IPS-NIHi7 (cell line): Measurements from ENCODE around the gene CDON.

ENCODE experiments used
- DNase-seq: peaks from one replicate; pipeline ENCODE4 v3.0.0; 2012; ENCODE audit warnings: mixed read lengths; ENCODE audit errors: extremely low spot score

CDON gene

DNA sequence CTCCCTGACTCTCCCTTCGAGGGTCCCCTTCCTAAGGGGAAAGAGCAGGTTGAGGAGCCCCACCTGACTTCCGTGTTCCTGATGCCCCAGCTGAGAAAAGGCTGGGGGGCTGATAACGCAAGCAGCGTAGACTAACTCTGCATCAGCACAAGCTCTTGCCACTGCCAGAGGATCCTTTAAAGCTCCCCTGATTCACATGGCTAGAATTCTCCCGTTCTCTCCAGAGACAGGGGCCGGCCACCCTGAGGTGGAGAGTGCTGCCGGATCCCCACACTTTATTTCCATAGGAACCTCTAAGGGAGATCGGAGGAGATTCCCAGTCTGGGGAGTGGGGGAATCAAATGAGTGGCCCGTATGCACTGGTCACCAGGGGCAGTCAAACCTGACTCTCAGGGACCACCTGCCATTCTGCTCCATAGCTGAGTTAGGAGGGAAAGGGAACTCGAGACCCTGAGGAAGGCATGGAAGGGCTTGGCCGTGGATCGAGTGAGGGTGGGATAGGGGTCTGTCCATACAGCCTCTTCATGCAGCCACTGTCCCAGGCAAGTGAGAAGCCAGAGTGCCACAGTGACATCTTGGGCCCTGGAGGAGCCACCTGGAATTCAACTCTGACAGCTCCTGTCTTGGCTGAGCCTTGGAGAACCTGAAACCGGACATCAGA lies 118.2 kb downstream of the CDON start:
- DNase-seq: no peak

DNA sequence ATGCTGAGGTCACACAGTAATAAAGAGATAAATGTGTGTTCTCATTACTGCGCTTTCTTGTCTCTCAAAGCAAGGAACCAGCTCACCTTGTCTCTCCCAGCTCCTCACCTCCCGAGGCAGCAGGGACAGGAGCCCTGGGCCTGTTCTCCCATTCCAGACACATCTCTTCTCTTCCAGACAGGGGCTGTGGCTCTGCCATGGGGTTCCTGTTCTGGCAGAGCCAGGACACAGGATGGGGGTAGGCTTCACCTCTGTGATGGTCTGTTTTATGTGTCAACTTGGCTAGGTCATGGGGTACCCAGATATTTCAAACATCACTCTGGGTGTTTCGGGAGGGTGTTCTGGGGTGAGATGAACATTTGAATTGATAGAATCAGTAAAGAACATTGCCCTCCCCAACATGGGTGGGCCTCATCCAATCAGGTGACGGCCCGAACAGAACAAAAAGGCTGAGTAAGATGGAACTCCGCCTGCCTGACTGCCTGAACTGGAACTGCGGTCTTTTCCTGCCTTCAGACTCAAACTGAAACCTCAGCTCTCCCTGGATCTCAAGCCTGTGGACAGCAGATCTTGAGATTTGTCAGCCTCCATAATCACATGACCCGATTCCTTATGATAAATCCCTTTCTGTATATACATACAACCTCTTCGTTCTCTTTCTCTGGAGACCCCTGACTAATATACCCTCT lies 118.9 kb downstream of the CDON start:
- no peak for DNase-seq

DNA sequence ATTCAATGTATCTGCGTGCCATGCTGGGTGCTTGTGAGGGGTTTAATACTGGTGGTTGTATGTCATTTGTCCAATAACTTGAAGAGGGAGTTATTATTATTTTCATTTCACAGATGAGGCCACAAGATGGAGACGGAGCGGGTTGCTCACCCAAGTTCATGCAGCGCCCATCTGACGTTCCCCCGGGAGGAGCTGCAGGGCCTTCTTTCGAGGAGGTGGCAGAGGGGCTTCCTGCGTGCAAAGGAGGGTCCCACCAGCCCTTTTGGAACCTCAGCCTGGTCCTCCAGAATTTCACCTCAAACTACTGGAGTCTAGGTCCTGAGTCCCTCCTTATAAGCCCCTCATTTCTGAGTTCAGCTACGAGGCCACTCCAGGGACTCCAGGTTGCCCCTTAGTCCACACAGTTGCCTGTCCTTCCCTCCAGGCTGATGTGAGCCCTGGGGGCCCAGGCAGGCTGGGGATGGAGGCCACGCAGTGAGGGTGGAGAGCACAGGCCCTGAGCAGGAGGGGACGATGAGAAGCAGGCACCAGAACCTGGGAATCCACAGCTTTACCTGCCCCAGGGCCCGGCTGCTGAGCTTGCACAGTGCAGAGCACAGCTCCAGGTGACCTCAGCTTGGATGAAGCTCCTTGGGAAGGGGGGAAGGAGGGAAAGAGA lies 119.8 kb downstream of the CDON start:
- no peak for DNase-seq

DNA sequence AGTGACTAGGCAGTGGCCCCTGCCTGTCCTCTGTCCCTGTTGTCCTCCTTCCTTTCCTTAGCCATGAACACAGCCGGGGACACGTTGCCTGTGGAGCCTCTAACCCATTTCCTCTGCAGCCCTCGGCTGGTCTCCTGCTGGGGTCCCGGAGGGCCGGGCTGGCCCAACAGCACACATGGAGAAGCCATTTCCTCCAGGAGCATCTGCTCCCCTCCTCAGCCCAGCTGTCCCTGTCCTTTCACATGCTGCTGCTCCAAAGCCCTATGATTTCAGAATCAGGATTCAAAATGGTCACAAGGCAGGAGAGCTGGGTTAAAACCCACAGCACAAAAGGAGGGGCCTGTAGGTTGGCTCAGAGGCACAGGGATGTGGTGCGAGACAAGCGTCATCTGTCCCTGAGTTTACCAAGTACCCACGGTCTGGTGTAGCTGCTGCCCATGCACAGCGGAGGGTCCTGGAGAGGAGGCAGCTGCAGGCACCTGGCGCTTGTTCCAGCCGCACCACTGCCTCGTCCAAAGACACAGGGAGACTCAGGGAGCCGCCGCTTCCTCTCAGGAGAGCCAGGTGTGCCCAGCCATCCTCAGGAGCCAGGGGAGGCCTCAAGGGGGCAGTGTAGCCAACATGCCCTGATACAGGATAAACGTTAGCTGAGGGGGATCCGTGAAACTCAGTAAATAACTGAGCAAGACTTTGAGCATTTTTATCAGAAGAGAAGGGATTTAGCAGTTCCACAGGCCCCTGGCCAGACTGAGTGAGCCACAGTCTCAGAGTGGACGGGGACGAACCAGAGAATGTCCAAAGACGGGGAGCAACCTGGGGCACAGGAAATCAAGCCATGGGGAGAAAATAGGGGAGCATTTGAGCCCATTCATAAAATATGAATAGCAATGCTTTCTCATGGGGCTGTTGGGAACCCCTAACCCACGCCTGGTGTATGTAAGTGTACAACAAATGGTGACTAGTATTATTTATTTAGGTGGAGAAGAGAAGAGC lies 120.8 kb downstream of the CDON start:
- DNase-seq: peak; percentile 91

DNA sequence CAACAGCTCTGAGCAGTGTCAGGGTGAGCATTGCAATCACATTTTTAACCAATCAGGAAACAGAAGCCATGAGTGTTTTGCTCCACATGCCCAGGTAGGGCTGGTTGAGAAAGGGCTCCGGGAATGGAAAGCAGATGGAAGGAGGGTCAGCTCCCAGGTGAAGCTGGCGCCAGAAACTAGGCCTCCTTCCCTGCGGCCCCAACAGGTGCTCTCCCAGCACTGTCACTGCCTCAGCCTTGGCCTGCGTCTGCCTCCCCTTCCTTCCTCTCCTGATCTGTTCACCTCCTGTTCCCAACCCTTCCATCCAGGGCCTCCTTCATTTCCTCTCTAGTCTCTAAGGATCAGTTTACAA lies 121.4 kb downstream of the CDON start:
- DNase-seq: no peak

DNA sequence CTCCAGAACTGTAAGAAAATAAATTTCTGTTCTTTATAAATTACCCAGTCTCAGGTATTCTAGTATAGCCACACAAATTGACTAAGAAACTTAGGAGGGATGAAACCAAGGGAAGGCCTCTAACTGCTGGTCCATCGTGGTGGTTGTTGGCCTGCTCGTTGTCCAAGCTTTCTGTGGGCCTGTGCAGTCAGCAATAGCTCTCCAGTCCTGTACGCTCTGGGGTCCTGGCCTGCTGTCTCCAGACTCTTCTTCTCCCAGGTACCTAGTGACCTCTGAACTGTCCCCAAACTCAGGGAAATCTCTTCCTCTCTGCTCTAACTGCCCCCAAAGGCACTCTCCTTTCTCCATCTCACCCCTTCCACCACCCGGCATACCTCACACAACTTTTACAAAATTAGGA lies 122.5 kb downstream of the CDON start:
- no peak for DNase-seq

DNA sequence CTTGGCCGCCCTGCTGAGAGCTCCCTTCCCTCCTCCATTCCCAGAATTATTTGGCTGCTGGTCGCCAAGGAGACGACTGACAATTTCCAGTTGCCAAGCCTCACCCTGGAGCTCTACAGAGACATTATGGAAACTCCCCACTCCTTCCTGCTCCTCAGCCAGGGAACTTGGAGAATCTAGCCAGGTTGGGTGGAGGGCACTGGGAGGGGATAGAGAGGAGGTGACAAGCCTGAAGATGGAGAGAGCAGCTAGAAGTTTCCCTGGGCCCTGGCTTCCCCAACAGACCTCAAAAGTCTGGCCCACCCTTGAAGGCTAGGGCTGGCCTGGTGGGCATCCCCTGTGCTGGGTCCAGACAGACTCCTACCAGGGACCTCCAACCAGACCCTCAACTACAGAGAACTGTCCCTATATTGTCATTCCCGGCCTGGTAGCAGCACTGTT lies 123.6 kb downstream of the CDON start:
- no peak for DNase-seq

DNA sequence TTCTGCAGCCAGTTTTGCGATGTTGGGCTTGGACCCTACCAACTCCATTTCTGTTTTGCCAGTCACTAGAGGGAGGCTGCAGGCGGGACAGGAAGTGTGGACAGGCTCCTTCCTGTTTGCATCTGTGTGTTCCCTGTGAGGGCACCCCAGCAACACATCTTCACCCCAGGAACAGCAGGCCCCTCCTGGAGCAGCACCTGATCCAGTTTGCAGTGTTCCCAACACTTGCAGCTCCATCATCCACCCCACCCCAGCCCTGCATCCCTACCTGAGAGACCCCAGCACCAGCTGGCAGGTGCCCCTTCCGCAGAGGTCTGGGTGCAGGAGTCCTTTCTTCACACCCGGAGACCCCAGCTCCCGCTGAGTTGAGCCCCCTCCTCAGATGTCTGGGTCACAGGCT lies 124.2 kb downstream of the CDON start:
- DNase-seq: no peak

DNA sequence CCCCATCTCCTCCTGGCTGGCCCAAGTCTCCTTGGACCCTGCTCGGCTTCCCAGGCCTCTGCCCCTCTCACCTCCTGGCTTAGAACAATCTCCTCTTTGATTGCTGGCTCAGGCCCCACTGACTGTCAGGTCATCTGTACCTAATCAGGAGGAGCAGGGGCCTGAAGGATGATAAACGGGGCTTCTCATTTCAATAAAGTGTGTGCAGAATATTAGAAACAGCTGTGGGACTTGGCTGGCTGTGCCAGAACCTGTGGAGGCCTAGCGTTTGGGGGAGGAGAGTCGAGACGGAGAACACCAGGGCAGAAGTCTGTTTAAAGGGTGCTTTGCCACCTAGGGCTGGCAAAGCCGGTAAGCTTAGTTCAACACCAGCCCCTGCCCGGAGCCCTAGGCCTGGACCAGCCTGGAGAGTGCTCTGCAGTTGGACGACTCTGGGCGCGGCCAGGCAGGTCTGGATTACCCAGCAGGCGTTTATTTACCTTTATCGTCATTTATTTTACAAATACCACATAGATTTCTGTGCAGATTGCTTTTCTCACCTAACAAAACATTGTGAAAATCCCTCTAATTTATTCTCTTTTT lies 127.0 kb downstream of the CDON start:
- no peak for DNase-seq

DNA sequence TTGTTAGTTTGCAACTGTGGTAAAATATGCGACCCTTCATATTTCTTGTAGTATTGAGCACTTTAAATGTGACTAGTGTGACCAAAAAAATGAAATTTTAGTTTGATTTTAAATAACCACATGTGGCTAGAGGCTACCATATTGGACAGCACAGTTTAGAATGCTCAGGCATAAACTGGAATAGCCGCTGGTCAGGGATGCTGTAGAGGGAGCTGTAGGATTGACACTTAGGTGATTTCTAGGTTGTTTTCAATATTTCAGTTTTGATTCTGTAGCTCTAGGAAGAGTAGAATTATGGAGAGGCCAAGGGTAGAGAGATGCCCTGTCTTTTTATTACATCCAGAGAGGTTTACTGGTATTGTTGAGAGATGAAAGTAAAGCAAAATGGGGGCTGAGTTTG lies 127.6 kb downstream of the CDON start:
- DNase-seq: no peak

DNA sequence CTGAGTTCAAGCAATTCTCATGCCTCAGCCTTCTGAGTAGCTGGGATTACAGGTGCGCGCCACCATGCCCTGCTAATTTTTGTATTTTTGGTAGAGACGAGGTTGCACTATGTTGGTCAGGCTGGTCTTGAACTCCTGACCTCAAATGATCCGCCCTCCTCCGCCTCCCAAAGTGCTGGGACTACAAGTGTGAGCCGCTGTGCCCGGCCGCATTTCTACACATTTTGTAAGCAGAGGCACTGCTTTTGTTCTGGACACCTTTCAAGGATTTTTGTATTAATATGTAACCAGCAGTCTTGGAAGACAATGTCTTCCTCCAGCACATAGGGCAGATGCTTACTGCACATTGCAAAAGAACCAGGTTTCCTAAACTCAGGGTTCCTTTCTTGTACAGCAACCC lies 128.2 kb downstream of the CDON start:
- DNase-seq: no peak

DNA sequence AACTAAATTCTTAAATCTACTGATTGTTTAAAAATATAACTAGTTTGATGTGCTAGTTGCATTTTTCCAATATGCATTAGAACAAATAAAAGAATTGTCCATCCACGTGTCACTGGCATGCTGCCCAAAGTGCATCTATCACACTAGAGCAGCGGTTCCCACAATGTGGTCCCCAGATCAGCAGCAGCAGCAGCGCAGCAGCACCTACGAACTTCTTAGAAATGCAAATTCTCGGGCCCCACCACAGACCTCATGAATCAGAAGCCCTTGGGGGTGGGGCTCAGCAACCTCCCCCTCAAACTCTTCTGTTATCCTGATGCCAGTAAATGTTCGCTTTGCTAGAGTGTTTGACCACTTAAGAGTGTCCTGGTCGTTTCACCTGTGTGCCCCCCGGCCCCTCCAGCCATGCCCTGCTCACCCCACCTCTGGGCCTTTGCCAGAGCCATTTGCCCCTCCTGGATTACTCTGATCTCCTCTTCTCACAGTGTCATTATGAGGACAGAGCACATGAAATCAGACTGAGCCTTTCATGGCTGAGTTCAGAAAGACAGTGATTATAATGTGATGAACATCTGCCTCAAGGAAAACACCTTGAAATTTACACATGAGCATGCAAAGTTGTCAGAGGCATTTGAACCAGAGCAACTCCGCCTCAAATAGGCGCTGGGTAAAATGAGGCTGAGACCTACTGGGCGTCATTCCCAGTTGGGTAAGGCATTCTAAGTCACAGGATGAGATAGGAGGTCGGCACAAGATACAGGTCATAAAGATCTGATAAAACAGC lies 129.4 kb downstream of the CDON start:
- DNase-seq: no peak

DNA sequence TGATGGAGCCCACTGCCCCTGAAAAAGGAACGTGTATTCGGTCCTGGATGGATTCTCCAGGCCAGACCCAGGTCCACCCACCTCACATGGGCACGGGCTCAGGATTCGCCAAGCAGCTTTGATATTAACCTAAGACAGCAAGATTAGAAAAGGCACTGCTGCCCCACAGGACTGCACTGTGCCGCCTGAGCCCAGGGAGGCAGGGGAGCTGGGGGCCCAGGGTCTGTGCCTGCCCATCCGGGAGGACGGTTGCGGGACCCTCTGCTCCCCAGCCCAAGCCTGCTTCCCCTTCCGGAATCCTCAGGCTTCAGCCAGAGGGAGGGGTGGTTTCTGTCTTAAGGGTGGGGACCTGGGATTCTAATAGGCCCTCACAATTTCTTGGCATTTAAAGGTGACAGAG lies 130.4 kb downstream of the CDON start:
- no peak for DNase-seq

DNA sequence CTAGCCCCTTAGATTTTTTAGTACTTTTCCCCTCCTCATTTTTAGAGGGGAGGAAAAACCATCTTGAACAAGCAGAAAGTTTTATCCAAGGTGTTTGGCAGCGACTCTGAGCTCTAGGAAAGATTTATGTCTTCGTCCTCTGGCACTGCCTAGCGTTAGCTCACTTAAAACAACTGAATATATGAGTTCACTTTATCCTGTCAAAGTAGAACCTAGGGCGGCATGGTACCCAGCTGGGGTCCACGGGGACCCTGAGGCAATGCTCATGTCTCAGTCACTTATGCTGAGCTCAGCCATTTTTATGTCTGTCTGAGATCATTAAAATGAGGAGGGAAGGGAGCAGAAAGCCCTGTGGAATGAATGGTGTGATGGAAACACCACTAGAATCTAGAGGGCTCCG lies 131.0 kb downstream of the CDON start:
- no peak for DNase-seq

DNA sequence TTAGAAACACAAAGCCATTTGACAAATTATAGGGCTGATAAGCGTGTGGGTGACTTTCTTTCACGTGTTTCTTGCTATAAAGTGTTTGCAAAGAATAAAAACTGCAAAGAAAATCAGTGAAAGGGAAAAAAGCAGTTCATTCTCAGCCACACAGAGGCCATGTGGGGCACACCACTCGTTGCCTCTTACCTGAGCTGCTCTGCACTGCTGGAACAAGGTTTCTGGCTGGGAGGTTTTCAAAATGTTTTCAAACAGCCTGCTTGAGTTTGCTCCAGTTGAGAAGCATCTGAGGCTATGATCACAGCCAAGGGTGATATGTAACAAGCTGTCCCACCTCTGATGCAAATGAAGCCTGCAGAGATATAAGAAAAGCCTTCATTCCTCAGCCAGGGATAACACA lies 131.6 kb downstream of the CDON start:
- no peak for DNase-seq

DNA sequence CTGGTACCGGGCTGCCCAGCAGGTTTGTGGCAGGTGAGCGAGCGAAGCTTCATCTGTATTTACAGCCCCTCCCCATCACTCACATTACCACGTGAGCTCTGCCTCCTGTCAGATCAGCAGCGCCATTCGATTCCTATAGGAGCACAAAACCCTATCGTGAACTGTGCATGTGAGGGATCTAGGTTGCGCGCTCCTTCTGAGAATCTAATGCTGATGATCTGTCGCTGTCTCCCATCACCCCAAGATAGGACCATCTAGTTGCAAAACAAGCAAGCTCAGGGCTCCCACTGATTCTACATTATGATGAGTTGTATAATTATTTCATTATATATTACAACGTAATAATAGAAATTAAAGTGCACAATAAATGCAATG lies 132.6 kb downstream of the CDON start:
- no peak for DNase-seq

DNA sequence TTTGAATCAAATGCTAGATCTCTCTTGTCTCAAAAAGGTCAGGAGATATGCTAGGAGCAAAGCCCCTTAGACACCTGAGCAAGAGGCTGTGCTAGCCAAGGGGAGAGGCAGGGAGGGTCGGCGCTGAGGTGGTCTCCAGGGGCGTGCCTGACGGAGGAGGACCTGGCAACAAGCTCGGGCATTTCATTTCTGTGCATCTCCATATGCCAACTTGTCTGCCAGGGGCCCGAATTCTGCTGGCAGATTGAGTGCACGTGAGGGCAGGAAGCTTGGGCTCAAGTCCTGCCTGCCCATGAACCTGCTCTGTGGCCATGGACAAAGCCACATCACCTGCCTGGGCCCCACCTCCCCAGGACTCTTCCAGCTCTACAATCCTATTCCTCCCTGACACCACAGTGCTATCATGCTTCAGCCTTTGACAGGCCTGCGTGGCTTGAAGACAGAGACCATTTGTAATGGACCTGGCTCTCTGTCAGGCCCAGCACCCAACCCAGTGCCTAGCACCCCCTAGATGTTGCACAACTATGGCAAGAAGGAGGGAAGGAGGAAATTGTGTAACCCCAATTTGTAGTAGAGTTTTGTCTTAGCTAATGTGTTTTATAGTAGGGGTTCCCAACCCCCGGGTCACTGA lies 133.1 kb downstream of the CDON start:
- DNase-seq: no peak

DNA sequence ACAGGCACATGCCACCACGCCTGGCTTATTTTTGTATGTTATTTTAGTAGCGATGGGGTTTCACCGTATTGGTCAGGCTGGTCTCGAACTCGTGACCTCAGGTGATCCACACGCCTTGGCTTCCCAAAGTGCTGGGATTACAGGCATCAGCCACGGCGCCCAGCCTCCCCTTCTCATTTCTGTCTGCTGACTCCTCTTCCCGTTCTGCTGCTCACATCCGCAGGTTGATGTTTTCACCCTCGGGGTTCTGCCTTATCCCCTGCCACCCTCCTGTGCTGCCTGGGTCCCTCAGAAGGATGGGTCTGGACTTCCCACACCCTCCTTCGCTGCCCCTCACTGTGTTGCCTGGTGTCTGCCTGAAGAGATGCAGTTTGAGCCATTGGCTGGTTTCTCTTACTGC lies 136.0 kb downstream of the CDON start:
- no peak for DNase-seq

DNA sequence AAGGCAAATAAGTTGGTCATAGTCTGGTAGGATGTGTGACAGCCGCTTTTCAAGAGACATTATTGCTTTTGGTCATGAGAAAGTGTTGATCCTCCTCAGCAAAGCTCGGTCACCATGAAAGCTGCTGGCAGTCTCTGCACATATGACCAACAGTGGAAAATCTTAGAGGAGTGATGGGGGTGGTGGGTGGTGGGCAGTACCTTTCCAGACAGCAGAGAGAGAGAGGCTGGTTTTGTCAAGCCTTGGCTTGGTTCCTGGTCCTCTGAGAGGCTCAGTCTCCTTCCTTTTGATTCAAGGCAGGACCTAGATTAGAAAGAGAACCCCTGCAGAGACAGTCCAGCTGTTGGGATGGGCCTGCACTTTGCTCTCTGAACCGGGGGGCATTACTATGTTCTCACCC lies 136.9 kb downstream of the CDON start:
- DNase-seq: no peak

DNA sequence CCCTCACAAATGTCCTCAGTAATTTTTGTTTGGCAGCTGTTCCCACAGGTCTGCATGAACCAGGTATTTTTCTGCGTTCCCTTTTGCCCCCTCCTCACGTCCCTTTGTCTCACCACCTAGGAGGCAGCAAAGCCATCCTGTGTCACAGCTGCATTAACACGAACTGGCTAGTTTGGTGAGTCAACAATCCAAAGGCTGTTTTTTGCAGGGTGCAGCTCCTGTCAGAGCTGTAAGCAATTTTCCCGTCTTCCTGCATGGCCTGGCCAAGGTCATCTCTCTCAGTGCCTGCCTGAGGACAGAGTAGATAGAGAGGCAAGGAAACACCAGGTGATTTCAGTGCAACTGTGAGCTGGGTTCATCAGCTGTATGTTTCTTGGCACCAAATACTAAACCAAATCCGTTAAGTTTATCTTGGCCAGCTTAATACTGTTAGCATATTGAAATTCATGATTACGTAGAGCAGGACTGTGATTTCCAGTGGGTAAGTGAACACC lies 137.4 kb downstream of the CDON start:
- no peak for DNase-seq
